GM12878 (cell line): Measurements from ENCODE around the gene ISCU. TPM values are rescaled to one million over a fixed set of nuclear protein-coding genes. Genes with fewer than 3 reads are reported as not detected.
A peak's percentile ranks its signal among the peaks of the same experiment; 100 is the strongest.

Experiments
- ATF3 ChIP-seq: IDR thresholded peaks from 2 replicates; pipeline ENCODE4 v1.6.1; 2011; ENCODE audit warnings: low read depth, mild to moderate bottlenecking, low read length, moderate library complexity, borderline replicate concordance; ENCODE audit errors: extremely low read depth
- BHLHE40 ChIP-seq, 2 experiments: fragments of 450-650 bp in 1 of 2; IDR thresholded peaks; 2 replicates each; pipeline ENCODE4 v1.6.1; 2011 to 2017; ENCODE audit warnings: low read depth in 2 of 2, borderline replicate concordance in 1 of 2, improper control_type of control experiment in 1 of 2, low read length in 1 of 2, mild to moderate bottlenecking in 1 of 2
- CTCF ChIP-seq, 3 experiments: IDR thresholded peaks in 2 of 3; conservative IDR thresholded peaks in 1 of 3; 2 replicates each; pipeline ENCODE4 v1.5.1; 2011; ENCODE audit warnings: low read depth in 3 of 3, low read length in 3 of 3, mild to moderate bottlenecking in 3 of 3, control low read depth in 2 of 3, moderate library complexity in 2 of 3, inconsistent platforms in 1 of 3, mixed read lengths in 1 of 3; ENCODE audit not compliant: control insufficient read depth in 2 of 3, insufficient read depth in 1 of 3; ENCODE audit errors: extremely low read depth in 1 of 3
- FOXK2 ChIP-seq: fragments of 450-650 bp; IDR thresholded peaks from 2 replicates; pipeline ENCODE4 v1.6.1; 2017; ENCODE audit warnings: mild to moderate bottlenecking, moderate library complexity
- MTA2 ChIP-seq: fragments of 450-650 bp; IDR thresholded peaks from 2 replicates; pipeline ENCODE4 v1.6.1; 2016; ENCODE audit warnings: low read depth, mild to moderate bottlenecking, moderate library complexity
- MXI1 ChIP-seq: fragments of 150-350 bp; IDR thresholded peaks from 2 replicates; pipeline ENCODE4 v1.6.1; 2011; ENCODE audit warnings: low read depth, mild to moderate bottlenecking, inconsistent platforms, low read length, improper control_type of control experiment
- RAD51 ChIP-seq: fragments of 450-650 bp; IDR thresholded peaks from 2 replicates; pipeline ENCODE4 v1.6.1; 2016; ENCODE audit warnings: moderate library complexity, mild to moderate bottlenecking, inconsistent platforms
- RBBP5 ChIP-seq: fragments of 200-600 bp; sonication (generic); conservative IDR thresholded peaks from 2 replicates; pipeline ENCODE4 v1.6.1; 2016
- RFX5 ChIP-seq: IDR thresholded peaks from 2 replicates; pipeline ENCODE4 v1.6.1; 2011; ENCODE audit warnings: low read depth, low read length, improper control_type of control experiment
- SIX5 ChIP-seq: IDR thresholded peaks from 2 replicates; pipeline ENCODE4 v1.6.1; 2011; ENCODE audit warnings: mild to moderate bottlenecking, low read depth, low read length, moderate library complexity; ENCODE audit not compliant: severe bottlenecking
- SREBF1 ChIP-seq: IDR thresholded peaks from 2 replicates; pipeline ENCODE4 v1.6.1; 2012; ENCODE audit warnings: mild to moderate bottlenecking, low read length
- SUZ12 ChIP-seq: fragments of 200-600 bp; sonication (generic); IDR thresholded peaks from one replicate; pipeline ENCODE4 v1.6.1; 2018; ENCODE audit warnings: antibody characterized with exemption, mild to moderate bottlenecking; ENCODE audit not compliant: unreplicated experiment
- TBL1XR1 ChIP-seq: IDR thresholded peaks from 2 replicates; pipeline ENCODE4 v1.6.1; 2012; ENCODE audit warnings: low read depth, low read length, improper control_type of control experiment
- TCF12 ChIP-seq: IDR thresholded peaks from 2 replicates; pipeline ENCODE4 v1.6.1; 2011; ENCODE audit warnings: low read depth, mild to moderate bottlenecking, low read length
- ZBTB33 ChIP-seq: fragments of 450-650 bp; IDR thresholded peaks from 2 replicates; pipeline ENCODE4 v1.6.1; 2017; ENCODE audit warnings: mild to moderate bottlenecking
- ZNF207 ChIP-seq: fragments of 450-650 bp; IDR thresholded peaks from 2 replicates; pipeline ENCODE4 v1.6.1; 2014; ENCODE audit warnings: antibody characterized with exemption, mild to moderate bottlenecking, borderline replicate concordance
- polyA plus RNA-seq, 11 experiments: library from polyadenylated mRNA; depleted of rRNA in 4 of 11; unstranded in 6 of 11; stranded (reverse) in 5 of 11; fragments of >200 nt; fragmentation: Nextera tagmentation in 4 of 11; fragmentation: Illumina TruSeq in 1 of 11; extraction: Ambion mirVana in 4 of 11; extraction: Trizol in 1 of 11; gene quantifications; 1 replicate in 1 of 11; 2 replicates in 10 of 11; pipeline versions ENCODE4 v1.2.1 to v1.2.3, GENCODE V29; 2011 to 2016; ENCODE audit warnings: inconsistent platforms in 2 of 11, missing spikeins in 2 of 11, low read depth in 1 of 11
- total RNA-seq, 4 experiments: library from RNA; depleted of rRNA in 3 of 4; stranded (reverse); fragments of >200 nt in 3 of 4; fragmentation: Illumina TruSeq in 1 of 4; extraction: Trizol in 1 of 4; gene quantifications; 2 replicates each; pipeline versions ENCODE4 v1.2.1 to v1.2.3, GENCODE V29; 2013 to 2021
- TF ChIP-seq, protein P1 (sequence below): IDR thresholded peaks from 2 replicates; pipeline ENCODE4 v1.6.1; 2011; ENCODE audit warnings: borderline replicate concordance, low read depth, mild to moderate bottlenecking, moderate library complexity, low read length; ENCODE audit not compliant: insufficient read depth, poor library complexity, severe bottlenecking
- TF ChIP-seq, protein P2 (sequence below): fragments of 450-650 bp; IDR thresholded peaks from 2 replicates; pipeline ENCODE4 v1.6.1; 2017; ENCODE audit warnings: borderline replicate concordance

ISCU gene
- total and polyA plus RNA-seq, 10 of the 15 experiments (the other 5 are each of a cell fraction or from before 2014, with no cell fraction given): 32.8 to 260 (median 127) TPM

- TF ChIP-seq MTA2: peak; percentile 69
- no peak for TF ChIP-seq FOXK2
- TF ChIP-seq CTCF (IDR thresholded peaks at IDR 0.05 in 2 of 3, conservative IDR thresholded peaks at IDR 0.05 in 1 of 3; ENCODE audit: control insufficient read depth in 2 of 3, extremely low read depth in 1 of 3, insufficient read depth in 1 of 3, low read depth in 3 of 3, low read length in 3 of 3): no peak
- TF ChIP-seq, protein P1, sequence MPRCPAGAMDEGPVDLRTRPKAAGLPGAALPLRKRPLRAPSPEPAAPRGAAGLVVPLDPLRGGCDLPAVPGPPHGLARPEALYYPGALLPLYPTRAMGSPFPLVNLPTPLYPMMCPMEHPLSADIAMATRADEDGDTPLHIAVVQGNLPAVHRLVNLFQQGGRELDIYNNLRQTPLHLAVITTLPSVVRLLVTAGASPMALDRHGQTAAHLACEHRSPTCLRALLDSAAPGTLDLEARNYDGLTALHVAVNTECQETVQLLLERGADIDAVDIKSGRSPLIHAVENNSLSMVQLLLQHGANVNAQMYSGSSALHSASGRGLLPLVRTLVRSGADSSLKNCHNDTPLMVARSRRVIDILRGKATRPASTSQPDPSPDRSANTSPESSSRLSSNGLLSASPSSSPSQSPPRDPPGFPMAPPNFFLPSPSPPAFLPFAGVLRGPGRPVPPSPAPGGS: peak; percentile 59
- no peak for TF ChIP-seq SUZ12
- no peak for TF ChIP-seq SIX5
- peak; percentile 39; the same call in 1 of the 2 replicates for TF ChIP-seq RAD51
- TF ChIP-seq, protein P2, sequence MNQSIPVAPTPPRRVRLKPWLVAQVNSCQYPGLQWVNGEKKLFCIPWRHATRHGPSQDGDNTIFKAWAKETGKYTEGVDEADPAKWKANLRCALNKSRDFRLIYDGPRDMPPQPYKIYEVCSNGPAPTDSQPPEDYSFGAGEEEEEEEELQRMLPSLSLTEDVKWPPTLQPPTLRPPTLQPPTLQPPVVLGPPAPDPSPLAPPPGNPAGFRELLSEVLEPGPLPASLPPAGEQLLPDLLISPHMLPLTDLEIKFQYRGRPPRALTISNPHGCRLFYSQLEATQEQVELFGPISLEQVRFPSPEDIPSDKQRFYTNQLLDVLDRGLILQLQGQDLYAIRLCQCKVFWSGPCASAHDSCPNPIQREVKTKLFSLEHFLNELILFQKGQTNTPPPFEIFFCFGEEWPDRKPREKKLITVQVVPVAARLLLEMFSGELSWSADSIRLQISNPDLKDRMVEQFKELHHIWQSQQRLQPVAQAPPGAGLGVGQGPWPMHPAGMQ: no peak
- TF ChIP-seq MXI1: peak; percentile 47; the same call in 1 of the 2 replicates
- no peak for TF ChIP-seq RFX5
- TF ChIP-seq ZNF207: no peak
- TF ChIP-seq TBL1XR1: no peak
- no peak for TF ChIP-seq RBBP5
- no peak for TF ChIP-seq ATF3
- TF ChIP-seq TCF12: 0 out of 2 replicates have a peak, but pooled peaks have one; percentile 14
- no peak for TF ChIP-seq SREBF1
- TF ChIP-seq ZBTB33: no peak
- TF ChIP-seq BHLHE40 (IDR thresholded peaks at IDR 0.05; ENCODE audit: borderline replicate concordance in 1 of 2, low read depth in 2 of 2, low read length in 1 of 2): peak; percentile 5 to 48; a peak in 2 of 4 replicates
Observed at GRCh38 chr12:108567406-108568337, 5.3 kb downstream of the ISCU start (continued).
